HG02571 (cell line): Measurements from ENCODE around the gene MT1E.
"Not testable (repeated sequence)": the region's sequence is repeated elsewhere in the genome, so short reads cannot be mapped to it uniquely, and the experiment has no call there.

Experiments
- ATAC-seq: cut with Tn5 transposase; IDR thresholded peaks from one replicate; pipeline ENCODE4 v1.9.1; 2021; ENCODE audit warnings: mild to moderate bottlenecking, moderate library complexity; ENCODE audit not compliant: unreplicated experiment

Gene MT1E

GRCh38 chr16:56643080-56643778, 17.6 kb downstream of the MT1E start:
- peak; percentile 53 for ATAC-seq

- no peak for ATAC-seq
Observed at GRCh38 chr16:56643833-56644232, 18.3 kb downstream of the MT1E start.

GRCh38 chr16:56645311-56645710, 19.7 kb downstream of the MT1E start:
- ATAC-seq = no peak

GRCh38 chr16:56645838-56646237, 20.3 kb downstream of the MT1E start:
- ATAC-seq = no peak

GRCh38 chr16:56647641-56648431, 22.3 kb downstream of the MT1E start:
- ATAC-seq = no peak

- no peak for ATAC-seq
Observed at GRCh38 chr16:56649271-56649670, 23.7 kb downstream of the MT1E start.

GRCh38 chr16:56649820-56650219, 24.2 kb downstream of the MT1E start:
- ATAC-seq = no peak

- ATAC-seq = no peak
Observed at GRCh38 chr16:56651586-56651985, 26.0 kb downstream of the MT1E start, which contains the start of gene MT1B. Gene MT1B, plus strand, starts transcription at chr16:56651886. Its CDS starts 68 bp downstream, at chr16:56651954.

- ATAC-seq = no peak
Observed at GRCh38 chr16:56652600-56652999, 27.0 kb downstream of the MT1E start.

GRCh38 chr16:56653218-56653617, 27.6 kb downstream of the MT1E start:
- no peak for ATAC-seq

GRCh38 chr16:56657555-56658326, 32.2 kb downstream of the MT1E start, which contains the start of gene MT1F:
Gene MT1F, plus strand, starts transcription at chr16:56657959. Its CDS starts 100 bp downstream, at chr16:56658059.
- ATAC-seq = no peak

- no peak for ATAC-seq
Observed at GRCh38 chr16:56658327-56658875, 32.8 kb downstream of the MT1E start.

GRCh38 chr16:56662357-56663354, 37.1 kb downstream of the MT1E start:
- ATAC-seq = no peak

- no peak for ATAC-seq
Observed at GRCh38 chr16:56664506-56664905, 38.9 kb downstream of the MT1E start.

GRCh38 chr16:56665286-56666261, 40.0 kb downstream of the MT1E start:
- ATAC-seq = not testable (repeated sequence)

- ATAC-seq = no peak
Observed at GRCh38 chr16:56667581-56668571, 42.3 kb downstream of the MT1E start, which contains the start of gene MT1G. Gene MT1G, minus strand, starts transcription at chr16:56668065. Its CDS starts 72 bp downstream, at chr16:56667993.
